Psoas muscle (tissue), 8 donors: ENCODE measurements around the gene SLC16A11. TPM values are rescaled to one million over a fixed set of nuclear protein-coding genes. Genes with fewer than 3 reads are reported as not detected.

Experiments used
- ATAC-seq, 4 donors: fragments of 200-7000 bp; cut with Tn5 transposase; one replicate each; pipeline ENCODE4 v1.9.1; 2020; ENCODE audit warnings: moderate library complexity in 3 of 4, mild to moderate bottlenecking in 2 of 4
- DNase-seq, 2 donors: peaks; one replicate each; pipeline ENCODE4 v3.0.0-alpha.2; 2020
- H3K27ac ChIP-seq: fragments of 200-600 bp; one replicate; pipeline ENCODE4 v1.8.0; 2022
- H3K27me3 ChIP-seq, 3 donors: fragments of 200-600 bp in 1 of 3; one replicate each; pipeline versions ENCODE4 v1.6.1 to v1.8.0; 2013 to 2022; ENCODE audit warnings: low read length in 2 of 3, mild to moderate bottlenecking in 2 of 3, moderate library complexity in 1 of 3; ENCODE audit not compliant: insufficient read depth in 3 of 3
- H3K36me3 ChIP-seq, 2 donors: fragments of 200-600 bp in 1 of 2; one replicate each; pipeline versions ENCODE4 v1.6.1 to v1.8.0; 2013 to 2022; ENCODE audit warnings: low read depth in 1 of 2, mild to moderate bottlenecking in 1 of 2, moderate library complexity in 1 of 2; ENCODE audit not compliant: insufficient read depth in 1 of 2
- H3K4me1 ChIP-seq: fragments of 200-600 bp; one replicate; pipeline ENCODE4 v1.8.0; 2022
- H3K4me3 ChIP-seq: fragments of 200-600 bp; one replicate; pipeline ENCODE4 v1.8.0; 2022; ENCODE audit warnings: mild to moderate bottlenecking
- H3K9me3 ChIP-seq: fragments of 200-600 bp; one replicate; pipeline ENCODE4 v1.8.0; 2022
- CTCF ChIP-seq: fragments of 200-600 bp; IDR thresholded peaks from one replicate; pipeline ENCODE4 v1.8.0; 2022; ENCODE audit warnings: antibody characterized with exemption
- WGBS, 3 donors: extraction: QIAGEN DNeasy Blood & Tissue Kit; methylation state at CpG; one replicate each; pipeline versions ENCODE4 v1.1.6 to v1.1.7; 2013; 5-methylcytosine and 5-hydroxymethylcytosine counted together
- intact Hi-C, 2 donors: fragments of 100-400 bp; cut with DNase I; formaldehyde crosslinking; loops; one replicate each; pipeline versions ENCODE4 v1.11.0 to v1.14.2; 2022
- polyA plus RNA-seq, 3 donors: library from polyadenylated mRNA; stranded (reverse); fragments of 200-250 nt; gene quantifications; one replicate each; pipeline ENCODE4 v1.2.3, GENCODE V29; 2013
- total RNA-seq, 4 donors: library from RNA; stranded (reverse); fragmentation: NEBNext Ultra II Directional in 2 of 4; extraction: Animal tissue kit (Norgen Biotek cat#: 25700) in 2 of 4; gene quantifications; one replicate each; pipeline versions ENCODE4 v1.2.1 to v1.2.4, GENCODE V29; 2021 to 2023
- donor health status: healthy with polysubstance abuse.
- donor health status: DM: no; HTN: no; CAD: no; lungs with moderate emphysema.
- donor health status: Bipolar disorder and iron deficiency.
- donor health status: healthy.
- donor health status: DM: yes; HTN: yes; CAD: no.
- donor health status: DM: no; HTN: no; CAD: no.
- donor health status: DM: no; HTN: no; CAD: no.
- donor health status: DM: yes; HTN: yes; CAD: no.

Gene SLC16A11
- total and polyA plus RNA-seq, 7 donors = 0.34 to 1.2 (median 0.42) TPM; not detected in 2

- Histone ChIP-seq H3K36me3 (peaks cover 0 to 12% of the 10 kb centered on the region in 2 donors), H3K9me3 (no peaks in the 10 kb centered on the region), H3K27me3 (no peaks in the 10 kb centered on the region), H3K4me1 (peaks cover 25% of the 10 kb centered on the region), H3K4me3 (no peak overlapping the region), H3K27ac (peak overlapping the region; percentile 98)
- TF ChIP-seq CTCF = no peak
- DNase-seq (no peak), ATAC-seq (no peak)
- WGBS, 3 donors = 81 to 88% (median 84%) methylated on average over 3 of the region's 3 CpGs
- intact Hi-C loops = no loop called here
These were observed 27.5 kb downstream of the SLC16A11 start for GRCh38 chr17:7016418-7016817.

GRCh38 chr17:7014995-7015958 is 28.6 kb downstream of the SLC16A11 start:
- peak in 1 of 4 donors; percentile 0 for ATAC-seq
- no peak for DNase-seq
- Histone ChIP-seq H3K9me3 (no peaks in the 10 kb centered on the region), H3K36me3 (peaks cover 0 to 12% of the 10 kb centered on the region in 2 donors), H3K27me3 (no peaks in the 10 kb centered on the region), H3K4me1 (peaks cover 35% of the 10 kb centered on the region), H3K4me3 (peak overlapping the region; percentile 82), H3K27ac (peak overlapping the region; percentile 98)
- TF ChIP-seq CTCF = no peak
- intact Hi-C loops = loop anchor here in 1 of 2 donors (5.0 kb wide), 1 partner anchor 363 kb away; the partner anchor contains the start of genes C17orf100 and MED31
- 10 to 15% (median 12%) methylated on average over 45 to 56 of the region's 56 CpGs for WGBS, 3 donors

- Histone ChIP-seq H3K4me1 (peaks cover 35% of the 10 kb centered on the region), H3K4me3 (peak overlapping the region; percentile 82), H3K27me3 (no peaks in the 10 kb centered on the region), H3K27ac (peak overlapping the region; percentile 98), H3K36me3 (peaks cover 0 to 20% of the 10 kb centered on the region in 2 donors), H3K9me3 (no peaks in the 10 kb centered on the region)
- TF ChIP-seq CTCF = peak; percentile 73
- intact Hi-C loops = loop anchor here in 1 of 2 donors (5.0 kb wide), 1 partner anchor 362 kb away; the partner anchor contains the start of genes C17orf100 and MED31
- DNase-seq (peak; percentile 99), ATAC-seq (peak; percentile 89 to 91 (median 90))
- 0% methylated on average over 45 to 75 of the region's 75 CpGs for WGBS, 3 donors
These were observed 29.5 kb downstream of the SLC16A11 start for GRCh38 chr17:7014261-7014994.

- ATAC-seq = no peak
- TF ChIP-seq CTCF = no peak
- DNase-seq = no peak
- Histone ChIP-seq H3K27ac (peak overlapping the region; percentile 98), H3K27me3 (no peaks in the 10 kb centered on the region), H3K4me3 (peak overlapping the region; percentile 82), H3K9me3 (no peaks in the 10 kb centered on the region), H3K4me1 (peaks cover 33% of the 10 kb centered on the region), H3K36me3 (peaks cover 2 to 23% of the 10 kb centered on the region in 2 donors)
- intact Hi-C loops = loop anchor here in 1 of 2 donors (5.0 kb wide), 1 partner anchor 360 kb away; the partner anchor contains the start of genes C17orf100 and MED31
- WGBS, 3 donors = 0 to 1% (median 1%) methylated on average over 6 of the region's 6 CpGs
These were observed 32.0 kb downstream of the SLC16A11 start for GRCh38 chr17:7011942-7012254.
